ENCODE data around the gene ABCB11. TPM values are rescaled to one million over a fixed set of nuclear protein-coding genes. Genes with fewer than 3 reads are reported as not detected.
A peak's percentile ranks its signal among the peaks of the same experiment; 100 is the strongest.

The ABCB11 gene
- total and polyA plus RNA-seq, 2 donors (not counting 1 experiment from before 2014, with no cell fraction given), result not detected

- no peak overlapping the region for H2AFZ ChIP-seq (ENCODE audit: insufficient read depth, low read depth, low read length, poor library complexity, severe bottlenecking)
- ChIA-PET POLR2A (no interaction called here), CTCF (interaction anchor here (1.2 kb wide), 1 partner anchor 13 kb away, joined by 3 read pairs; no protein-coding TSS in a partner anchor)
- WGBS (ENCODE audit: insufficient coverage), result no CpG with 5 or more reads among the region's 5 CpGs
- DNase-seq, result no peak
- no peak overlapping the region for H3K27ac ChIP-seq (ENCODE audit: low read length in 2 of 2)
- no peak overlapping the region for H3K4me2 ChIP-seq (replicated peaks; ENCODE audit: low read depth, low read length, poor library complexity, severe bottlenecking)
- no peak for ATAC-seq (ENCODE audit: low read depth)
- H3K27me3 Mint-ChIP-seq, result no peaks in the 10 kb centered on the region
- no peaks in the 10 kb centered on the region for H3K27me3 ChIP-seq (replicated peaks in 1 of 4; ENCODE audit: control extremely low read depth in 1 of 4, control insufficient read depth in 3 of 4, insufficient read depth in 4 of 4, low read length in 3 of 4)
- peak overlapping the region; percentile 14 for H3K4me3 Mint-ChIP-seq
- no peaks in the 10 kb centered on the region for H3K9me3 ChIP-seq (ENCODE audit: control extremely low read depth in 1 of 3, control insufficient read depth in 2 of 3, insufficient read depth in 1 of 3, low read length in 2 of 3)
- no peaks in the 10 kb centered on the region for H3K79me2 ChIP-seq (ENCODE audit: control insufficient read depth, insufficient read depth, low read length)
- no peak overlapping the region for H3K9ac ChIP-seq (ENCODE audit: low read length)
- H3K4me1 Mint-ChIP-seq, result peaks cover 27% of the 10 kb centered on the region
- H3K4me3 ChIP-seq (ENCODE audit: control extremely low read depth in 1 of 5, extremely low read depth in 1 of 5, insufficient read depth in 1 of 5, low read depth in 2 of 5, low read length in 4 of 5), result no peak overlapping the region
- TF ChIP-seq EZH2 (IDR thresholded peaks at IDR 0.05; ENCODE audit: borderline replicate concordance, insufficient read depth, low read depth, low read length, poor library complexity, severe bottlenecking), result no peak
- no peak for TF ChIP-seq CTCF (IDR thresholded peaks at IDR 0.05)
- H3K4me1 ChIP-seq (ENCODE audit: control insufficient read depth in 2 of 2, insufficient read depth in 2 of 2, low read length in 2 of 2), result peaks cover 14 to 28% of the 10 kb centered on the region in 2 donors
- no peak overlapping the region for H3K27ac Mint-ChIP-seq
- H3K36me3 ChIP-seq (replicated peaks in 1 of 2; ENCODE audit: control extremely low read depth in 1 of 2, control insufficient read depth in 1 of 2, extremely low read depth in 1 of 2, insufficient read depth in 2 of 2, low read length in 1 of 2), result no peaks in the 10 kb centered on the region
- H4K20me1 ChIP-seq (ENCODE audit: control insufficient read depth, insufficient read depth, low read length, poor library complexity, severe bottlenecking), result no peaks in the 10 kb centered on the region
- H3K9me3 Mint-ChIP-seq (ENCODE audit: insufficient read depth), result no peaks in the 10 kb centered on the region
- intact Hi-C loops (cut with micrococcal nuclease), result no loop called here
Measured at GRCh38 chr2:169071455-169071854, 40.3 kb upstream of the ABCB11 start.

DNA sequence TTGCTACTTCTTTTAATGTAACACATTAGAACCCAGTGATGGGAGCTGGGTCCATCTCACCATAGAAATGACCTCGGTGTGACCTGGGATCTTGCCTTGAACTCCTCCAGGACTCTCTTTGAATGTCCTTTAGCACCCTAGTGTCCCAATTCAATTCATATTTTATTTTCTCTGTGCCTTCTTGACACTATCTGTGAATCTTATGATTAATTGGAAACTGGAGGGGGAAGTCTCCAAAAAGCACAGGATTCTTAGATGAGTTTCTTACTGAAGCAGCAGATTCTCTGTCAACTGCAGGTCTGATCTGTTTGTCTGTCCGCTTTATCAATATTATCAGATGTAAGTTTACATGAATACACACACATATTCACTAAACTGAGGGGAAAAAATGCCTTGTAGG is 38.7 kb upstream of the ABCB11 start:
- Histone ChIP-seq H3K36me3 (replicated peaks in 1 of 2; ENCODE audit: control extremely low read depth in 1 of 2, control insufficient read depth in 1 of 2, extremely low read depth in 1 of 2, insufficient read depth in 2 of 2, low read length in 1 of 2) (no peaks in the 10 kb centered on the region), H3K27me3 (replicated peaks in 1 of 4; ENCODE audit: control extremely low read depth in 1 of 4, control insufficient read depth in 3 of 4, insufficient read depth in 4 of 4, low read length in 3 of 4) (no peaks in the 10 kb centered on the region), H2AFZ (ENCODE audit: insufficient read depth, low read depth, low read length, poor library complexity, severe bottlenecking) (no peak overlapping the region), H4K20me1 (ENCODE audit: control insufficient read depth, insufficient read depth, low read length, poor library complexity, severe bottlenecking) (no peaks in the 10 kb centered on the region), H3K79me2 (ENCODE audit: control insufficient read depth, insufficient read depth, low read length) (no peaks in the 10 kb centered on the region), H3K27ac (ENCODE audit: low read length in 2 of 2) (no peak overlapping the region), H3K4me3 (ENCODE audit: control extremely low read depth in 1 of 5, extremely low read depth in 1 of 5, insufficient read depth in 1 of 5, low read depth in 2 of 5, low read length in 4 of 5) (no peak overlapping the region), H3K9me3 (ENCODE audit: control extremely low read depth in 1 of 3, control insufficient read depth in 2 of 3, insufficient read depth in 1 of 3, low read length in 2 of 3) (no peaks in the 10 kb centered on the region), H3K4me2 (replicated peaks; ENCODE audit: low read depth, low read length, poor library complexity, severe bottlenecking) (no peak overlapping the region), H3K9ac (ENCODE audit: low read length) (no peak overlapping the region), H3K4me1 (ENCODE audit: control insufficient read depth in 2 of 2, insufficient read depth in 2 of 2, low read length in 2 of 2) (peaks cover 14 to 28% of the 10 kb centered on the region in 2 donors)
- no peak for DNase-seq
- H3K4me3 Mint-ChIP-seq, result no peak overlapping the region
- H3K4me1 Mint-ChIP-seq, result peaks cover 28% of the 10 kb centered on the region
- ATAC-seq (ENCODE audit: low read depth), result no peak
- no peak overlapping the region for H3K27ac Mint-ChIP-seq
- no peaks in the 10 kb centered on the region for H3K9me3 Mint-ChIP-seq (ENCODE audit: insufficient read depth)
- WGBS (ENCODE audit: insufficient coverage), result no CpG with 5 or more reads among the region's 2 CpGs
- no peaks in the 10 kb centered on the region for H3K27me3 Mint-ChIP-seq
- POLR2A ChIA-PET, result no interaction called here
- CTCF ChIA-PET, result no interaction called here
- no peak for TF ChIP-seq CTCF (IDR thresholded peaks at IDR 0.05)
- TF ChIP-seq EZH2 (IDR thresholded peaks at IDR 0.05; ENCODE audit: borderline replicate concordance, insufficient read depth, low read depth, low read length, poor library complexity, severe bottlenecking), result no peak
- intact Hi-C loops (cut with micrococcal nuclease), result no loop called here
